ENCODE results near the gene CACNA2D1.

Gene CACNA2D1

GRCh38 chr7:82270870-82271269, 172.7 kb downstream of the CACNA2D1 start:
- no peak for DNase-seq

GRCh38 chr7:82268632-82269031, 174.9 kb downstream of the CACNA2D1 start:
- DNase-seq = no peak

GRCh38 chr7:82266081-82266480, 177.5 kb downstream of the CACNA2D1 start:
- no peak for DNase-seq

- DNase-seq = no peak
Observed at GRCh38 chr7:82264783-82265305, 178.7 kb downstream of the CACNA2D1 start.

- no peak for DNase-seq
Observed at GRCh38 chr7:82263920-82264782, 179.4 kb downstream of the CACNA2D1 start.

- no peak for DNase-seq
Observed at GRCh38 chr7:82258181-82258580, 185.4 kb downstream of the CACNA2D1 start.

- no peak for DNase-seq
Observed at GRCh38 chr7:82257118-82257695, 186.4 kb downstream of the CACNA2D1 start.

GRCh38 chr7:82255706-82256105, 187.9 kb downstream of the CACNA2D1 start:
- no peak for DNase-seq

- DNase-seq = no peak
Observed at GRCh38 chr7:82250598-82250997, 193.0 kb downstream of the CACNA2D1 start.

- no peak for DNase-seq
Observed at GRCh38 chr7:82249979-82250378, 193.6 kb downstream of the CACNA2D1 start.

GRCh38 chr7:82247814-82248433, 195.7 kb downstream of the CACNA2D1 start:
- DNase-seq = no peak

GRCh38 chr7:82244947-82245517, 198.5 kb downstream of the CACNA2D1 start:
- no peak for DNase-seq

GRCh38 chr7:82241356-82241755, 202.2 kb downstream of the CACNA2D1 start:
- no peak for DNase-seq

- DNase-seq = no peak
Observed at GRCh38 chr7:82235713-82236112, 207.9 kb downstream of the CACNA2D1 start.

- DNase-seq = no peak
Observed at GRCh38 chr7:82234457-82235049, 209.0 kb downstream of the CACNA2D1 start.

GRCh38 chr7:82230811-82231581, 212.6 kb downstream of the CACNA2D1 start:
- no peak for DNase-seq

- no peak for DNase-seq
Observed at GRCh38 chr7:82229164-82229563, 214.4 kb downstream of the CACNA2D1 start.

- no peak for DNase-seq
Observed at GRCh38 chr7:82226191-82226590, 217.4 kb downstream of the CACNA2D1 start.

GRCh38 chr7:82224529-82224928, 219.0 kb downstream of the CACNA2D1 start:
- DNase-seq = no peak

- DNase-seq = no peak
Observed at GRCh38 chr7:82223580-82223979, 220.0 kb downstream of the CACNA2D1 start.

GRCh38 chr7:82221152-82221674, 222.4 kb downstream of the CACNA2D1 start:
- DNase-seq = no peak

GRCh38 chr7:82212466-82212865, 231.1 kb downstream of the CACNA2D1 start:
- no peak for DNase-seq
